HEK293 (cell line): Measurements from ENCODE around the gene DKK2.
"Not testable (repeated sequence)": the region's sequence is repeated elsewhere in the genome, so short reads cannot be mapped to it uniquely, and the experiment has no call there.

Experiments
- CTCF ChIA-PET: fragments of 350-600 bp; formaldehyde crosslinking; extraction: SDS; loops from one replicate; lab custom pipeline; 2021; ENCODE audit warnings: antibody characterized with exemption; lab: Yijun Ruan, JAX
- POLR2A ChIA-PET: fragments of 300-600 bp; formaldehyde crosslinking; extraction: SDS; loops from one replicate; lab custom pipeline; 2020; ENCODE audit warnings: antibody characterized with exemption, inconsistent platforms; lab: Yijun Ruan, JAX
- H3K27ac ChIP-seq: fragments of 200-500 bp; sonication (Bioruptor generic); 2 replicates; pipeline ENCODE4 v1.5.1; 2014; ENCODE audit warnings: low read depth, low read length, control low read depth, inconsistent platforms; ENCODE audit errors: extremely low read depth
- H3K36me3 ChIP-seq, 2 experiments: fragments of 200-500 bp in 1 of 2; sonication (Bioruptor generic) in 1 of 2; 1 replicate in 1 of 2; 2 replicates in 1 of 2; pipeline ENCODE4 v1.5.1; 2014 to 2017; ENCODE audit warnings: inconsistent platforms in 2 of 2, low read length in 2 of 2; ENCODE audit not compliant: control insufficient read depth in 2 of 2, insufficient read depth in 1 of 2
- H3K4me1 ChIP-seq: fragments of 200-500 bp; sonication (Bioruptor generic); 2 replicates; pipeline ENCODE4 v1.5.1; 2014; ENCODE audit warnings: mild to moderate bottlenecking, low read length, inconsistent platforms; ENCODE audit not compliant: control insufficient read depth, insufficient read depth
- H3K4me3 ChIP-seq: 2 replicates; pipeline ENCODE4 v1.5.1; 2011; ENCODE audit warnings: low read depth, mild to moderate bottlenecking, control low read depth, low read length, moderate library complexity
- H3K9me3 ChIP-seq: fragments of 200-500 bp; sonication (Bioruptor generic); 2 replicates; pipeline ENCODE4 v1.5.1; 2014; ENCODE audit warnings: low read depth, low read length, inconsistent platforms; ENCODE audit not compliant: control insufficient read depth, insufficient read depth
- HOXC10 ChIP-seq: sonication (generic); formaldehyde crosslinking; IDR thresholded peaks from 2 replicates; pipeline ENCODE4 v1.8.1; 2023; ENCODE audit warnings: mild to moderate bottlenecking, missing genetic modification reagents
- SETDB1 ChIP-seq: IDR thresholded peaks from one replicate; pipeline ENCODE4 v1.6.1; 2017; ENCODE audit warnings: mild to moderate bottlenecking, low read length, moderate library complexity, mixed read lengths; ENCODE audit not compliant: insufficient read length
- ZNF175 ChIP-seq: fragments of 450-650 bp; formaldehyde crosslinking; IDR thresholded peaks from 2 replicates; pipeline ENCODE4 v1.5.1; 2016; ENCODE audit warnings: missing biosample characterization, missing genetic modification characterization
- ZNF2 ChIP-seq: fragments of 450-650 bp; formaldehyde crosslinking; IDR thresholded peaks from 2 replicates; pipeline ENCODE4 v1.5.1; 2016; ENCODE audit warnings: missing biosample characterization, missing genetic modification characterization
- ZNF423 ChIP-seq: fragments of 450-650 bp; formaldehyde crosslinking; IDR thresholded peaks from 2 replicates; pipeline ENCODE4 v1.5.1; 2016; ENCODE audit warnings: missing biosample characterization, missing genetic modification characterization
- ZNF658 ChIP-seq: fragments of 450-650 bp; formaldehyde crosslinking; IDR thresholded peaks from 2 replicates; pipeline ENCODE4; 2016; ENCODE audit warnings: missing biosample characterization, missing genetic modification characterization
- ZNF776 ChIP-seq: fragments of 450-650 bp; formaldehyde crosslinking; IDR thresholded peaks from 2 replicates; pipeline ENCODE4 v1.5.0; 2017; ENCODE audit warnings: missing biosample characterization, missing genetic modification characterization, borderline replicate concordance
- ZSCAN23 ChIP-seq: fragments of 450-650 bp; formaldehyde crosslinking; IDR thresholded peaks from 2 replicates; pipeline ENCODE4 v1.5.1; 2016; ENCODE audit warnings: missing biosample characterization, missing genetic modification characterization
- TF ChIP-seq, protein P1 (sequence below): fragments of 450-650 bp; formaldehyde crosslinking; IDR thresholded peaks from 2 replicates; pipeline ENCODE4 v1.5.1; 2017; ENCODE audit warnings: missing biosample characterization, mild to moderate bottlenecking, missing genetic modification characterization, moderate library complexity
- TF ChIP-seq, protein P2 (sequence below): IDR thresholded peaks from 2 replicates; pipeline ENCODE4 v1.6.1; 2011; ENCODE audit warnings: mild to moderate bottlenecking, low read depth, low read length, borderline replicate concordance
- TF ChIP-seq, protein P3 (sequence below): fragments of 450-650 bp; formaldehyde crosslinking; IDR thresholded peaks from 2 replicates; pipeline ENCODE4 v1.5.1; 2016; ENCODE audit warnings: missing biosample characterization, missing genetic modification characterization
- TF ChIP-seq, protein P4 (sequence below): fragments of 450-650 bp; formaldehyde crosslinking; IDR thresholded peaks from 2 replicates; pipeline ENCODE4 v1.5.1; 2016; ENCODE audit warnings: missing biosample characterization, missing genetic modification characterization
- TF ChIP-seq, protein P5 (sequence below): fragments of 450-650 bp; formaldehyde crosslinking; IDR thresholded peaks from 2 replicates; pipeline ENCODE4 v1.5.1; 2016; ENCODE audit warnings: missing biosample characterization, missing genetic modification characterization, borderline replicate concordance

Gene DKK2

DNA sequence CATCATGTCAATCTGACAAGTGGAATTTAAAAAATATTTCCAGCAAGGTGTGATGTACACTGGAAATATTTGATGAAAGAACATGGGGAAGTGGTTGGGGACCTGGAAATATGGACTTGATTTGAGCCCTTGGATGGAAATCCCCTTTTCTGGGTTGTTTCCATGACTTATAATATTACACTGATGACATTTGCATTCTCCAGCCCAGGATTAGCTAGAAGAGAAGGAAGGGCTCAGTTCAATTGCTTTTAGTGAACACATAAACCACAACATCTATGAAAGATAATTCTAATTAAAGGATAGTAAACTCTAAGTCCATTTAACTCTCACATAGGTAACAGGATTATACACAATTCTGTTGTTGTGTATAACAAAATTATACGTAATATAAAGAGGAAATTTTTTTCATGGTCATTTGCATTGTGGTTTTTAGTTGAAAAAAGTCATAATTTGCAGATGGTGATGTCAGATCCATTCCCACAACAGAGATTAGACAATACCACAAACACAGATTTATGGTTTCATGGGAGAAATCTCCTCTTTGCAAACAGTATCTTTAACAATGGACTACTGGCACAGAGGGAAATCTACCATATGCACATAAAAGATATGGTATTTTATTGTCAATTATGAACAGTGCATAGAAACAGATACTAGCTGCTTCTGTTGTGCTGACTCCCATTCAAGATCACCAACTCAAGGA lies 126.5 kb downstream of the DKK2 start:
- TF ChIP-seq ZNF423 (tag by site-specific recombination) (no peak), ZSCAN23 (tag by site-specific recombination) (no peak), HOXC10 (CRISPR knock-in tag) (no peak), ZNF658 (no peak), ZNF175 (no peak), ZNF2 (tag by site-specific recombination) (no peak), ZNF776 (no peak), SETDB1 (no peak)
- TF ChIP-seq, protein P1, sequence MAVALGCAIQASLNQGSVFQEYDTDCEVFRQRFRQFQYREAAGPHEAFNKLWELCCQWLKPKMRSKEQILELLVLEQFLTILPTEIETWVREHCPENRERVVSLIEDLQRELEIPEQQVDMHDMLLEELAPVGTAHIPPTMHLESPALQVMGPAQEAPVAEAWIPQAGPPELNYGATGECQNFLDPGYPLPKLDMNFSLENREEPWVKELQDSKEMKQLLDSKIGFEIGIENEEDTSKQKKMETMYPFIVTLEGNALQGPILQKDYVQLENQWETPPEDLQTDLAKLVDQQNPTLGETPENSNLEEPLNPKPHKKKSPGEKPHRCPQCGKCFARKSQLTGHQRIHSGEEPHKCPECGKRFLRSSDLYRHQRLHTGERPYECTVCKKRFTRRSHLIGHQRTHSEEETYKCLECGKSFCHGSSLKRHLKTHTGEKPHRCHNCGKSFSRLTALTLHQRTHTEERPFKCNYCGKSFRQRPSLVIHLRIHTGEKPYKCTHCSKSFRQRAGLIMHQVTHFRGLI (tag by site-specific recombination): no peak
- TF ChIP-seq, protein P2, sequence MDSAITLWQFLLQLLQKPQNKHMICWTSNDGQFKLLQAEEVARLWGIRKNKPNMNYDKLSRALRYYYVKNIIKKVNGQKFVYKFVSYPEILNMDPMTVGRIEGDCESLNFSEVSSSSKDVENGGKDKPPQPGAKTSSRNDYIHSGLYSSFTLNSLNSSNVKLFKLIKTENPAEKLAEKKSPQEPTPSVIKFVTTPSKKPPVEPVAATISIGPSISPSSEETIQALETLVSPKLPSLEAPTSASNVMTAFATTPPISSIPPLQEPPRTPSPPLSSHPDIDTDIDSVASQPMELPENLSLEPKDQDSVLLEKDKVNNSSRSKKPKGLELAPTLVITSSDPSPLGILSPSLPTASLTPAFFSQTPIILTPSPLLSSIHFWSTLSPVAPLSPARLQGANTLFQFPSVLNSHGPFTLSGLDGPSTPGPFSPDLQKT: no peak
- TF ChIP-seq, protein P3, sequence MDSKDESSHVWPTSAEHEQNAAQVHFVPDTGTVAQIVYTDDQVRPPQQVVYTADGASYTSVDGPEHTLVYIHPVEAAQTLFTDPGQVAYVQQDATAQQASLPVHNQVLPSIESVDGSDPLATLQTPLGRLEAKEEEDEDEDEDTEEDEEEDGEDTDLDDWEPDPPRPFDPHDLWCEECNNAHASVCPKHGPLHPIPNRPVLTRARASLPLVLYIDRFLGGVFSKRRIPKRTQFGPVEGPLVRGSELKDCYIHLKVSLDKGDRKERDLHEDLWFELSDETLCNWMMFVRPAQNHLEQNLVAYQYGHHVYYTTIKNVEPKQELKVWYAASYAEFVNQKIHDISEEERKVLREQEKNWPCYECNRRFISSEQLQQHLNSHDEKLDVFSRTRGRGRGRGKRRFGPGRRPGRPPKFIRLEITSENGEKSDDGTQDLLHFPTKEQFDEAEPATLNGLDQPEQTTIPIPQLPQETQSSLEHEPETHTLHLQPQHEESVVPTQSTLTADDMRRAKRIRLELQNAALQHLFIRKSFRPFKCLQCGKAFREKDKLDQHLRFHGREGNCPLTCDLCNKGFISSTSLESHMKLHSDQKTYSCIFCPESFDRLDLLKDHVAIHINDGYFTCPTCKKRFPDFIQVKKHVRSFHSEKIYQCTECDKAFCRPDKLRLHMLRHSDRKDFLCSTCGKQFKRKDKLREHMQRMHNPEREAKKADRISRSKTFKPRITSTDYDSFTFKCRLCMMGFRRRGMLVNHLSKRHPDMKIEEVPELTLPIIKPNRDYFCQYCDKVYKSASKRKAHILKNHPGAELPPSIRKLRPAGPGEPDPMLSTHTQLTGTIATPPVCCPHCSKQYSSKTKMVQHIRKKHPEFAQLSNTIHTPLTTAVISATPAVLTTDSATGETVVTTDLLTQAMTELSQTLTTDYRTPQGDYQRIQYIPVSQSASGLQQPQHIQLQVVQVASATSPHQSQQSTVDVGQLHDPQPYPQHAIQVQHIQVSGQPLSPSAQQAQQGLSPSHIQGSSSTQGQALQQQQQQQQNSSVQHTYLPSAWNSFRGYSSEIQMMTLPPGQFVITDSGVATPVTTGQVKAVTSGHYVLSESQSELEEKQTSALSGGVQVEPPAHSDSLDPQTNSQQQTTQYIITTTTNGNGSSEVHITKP (tag by site-specific recombination): no peak
- TF ChIP-seq, protein P4, sequence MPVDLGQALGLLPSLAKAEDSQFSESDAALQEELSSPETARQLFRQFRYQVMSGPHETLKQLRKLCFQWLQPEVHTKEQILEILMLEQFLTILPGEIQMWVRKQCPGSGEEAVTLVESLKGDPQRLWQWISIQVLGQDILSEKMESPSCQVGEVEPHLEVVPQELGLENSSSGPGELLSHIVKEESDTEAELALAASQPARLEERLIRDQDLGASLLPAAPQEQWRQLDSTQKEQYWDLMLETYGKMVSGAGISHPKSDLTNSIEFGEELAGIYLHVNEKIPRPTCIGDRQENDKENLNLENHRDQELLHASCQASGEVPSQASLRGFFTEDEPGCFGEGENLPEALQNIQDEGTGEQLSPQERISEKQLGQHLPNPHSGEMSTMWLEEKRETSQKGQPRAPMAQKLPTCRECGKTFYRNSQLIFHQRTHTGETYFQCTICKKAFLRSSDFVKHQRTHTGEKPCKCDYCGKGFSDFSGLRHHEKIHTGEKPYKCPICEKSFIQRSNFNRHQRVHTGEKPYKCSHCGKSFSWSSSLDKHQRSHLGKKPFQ: no peak
- TF ChIP-seq, protein P5, sequence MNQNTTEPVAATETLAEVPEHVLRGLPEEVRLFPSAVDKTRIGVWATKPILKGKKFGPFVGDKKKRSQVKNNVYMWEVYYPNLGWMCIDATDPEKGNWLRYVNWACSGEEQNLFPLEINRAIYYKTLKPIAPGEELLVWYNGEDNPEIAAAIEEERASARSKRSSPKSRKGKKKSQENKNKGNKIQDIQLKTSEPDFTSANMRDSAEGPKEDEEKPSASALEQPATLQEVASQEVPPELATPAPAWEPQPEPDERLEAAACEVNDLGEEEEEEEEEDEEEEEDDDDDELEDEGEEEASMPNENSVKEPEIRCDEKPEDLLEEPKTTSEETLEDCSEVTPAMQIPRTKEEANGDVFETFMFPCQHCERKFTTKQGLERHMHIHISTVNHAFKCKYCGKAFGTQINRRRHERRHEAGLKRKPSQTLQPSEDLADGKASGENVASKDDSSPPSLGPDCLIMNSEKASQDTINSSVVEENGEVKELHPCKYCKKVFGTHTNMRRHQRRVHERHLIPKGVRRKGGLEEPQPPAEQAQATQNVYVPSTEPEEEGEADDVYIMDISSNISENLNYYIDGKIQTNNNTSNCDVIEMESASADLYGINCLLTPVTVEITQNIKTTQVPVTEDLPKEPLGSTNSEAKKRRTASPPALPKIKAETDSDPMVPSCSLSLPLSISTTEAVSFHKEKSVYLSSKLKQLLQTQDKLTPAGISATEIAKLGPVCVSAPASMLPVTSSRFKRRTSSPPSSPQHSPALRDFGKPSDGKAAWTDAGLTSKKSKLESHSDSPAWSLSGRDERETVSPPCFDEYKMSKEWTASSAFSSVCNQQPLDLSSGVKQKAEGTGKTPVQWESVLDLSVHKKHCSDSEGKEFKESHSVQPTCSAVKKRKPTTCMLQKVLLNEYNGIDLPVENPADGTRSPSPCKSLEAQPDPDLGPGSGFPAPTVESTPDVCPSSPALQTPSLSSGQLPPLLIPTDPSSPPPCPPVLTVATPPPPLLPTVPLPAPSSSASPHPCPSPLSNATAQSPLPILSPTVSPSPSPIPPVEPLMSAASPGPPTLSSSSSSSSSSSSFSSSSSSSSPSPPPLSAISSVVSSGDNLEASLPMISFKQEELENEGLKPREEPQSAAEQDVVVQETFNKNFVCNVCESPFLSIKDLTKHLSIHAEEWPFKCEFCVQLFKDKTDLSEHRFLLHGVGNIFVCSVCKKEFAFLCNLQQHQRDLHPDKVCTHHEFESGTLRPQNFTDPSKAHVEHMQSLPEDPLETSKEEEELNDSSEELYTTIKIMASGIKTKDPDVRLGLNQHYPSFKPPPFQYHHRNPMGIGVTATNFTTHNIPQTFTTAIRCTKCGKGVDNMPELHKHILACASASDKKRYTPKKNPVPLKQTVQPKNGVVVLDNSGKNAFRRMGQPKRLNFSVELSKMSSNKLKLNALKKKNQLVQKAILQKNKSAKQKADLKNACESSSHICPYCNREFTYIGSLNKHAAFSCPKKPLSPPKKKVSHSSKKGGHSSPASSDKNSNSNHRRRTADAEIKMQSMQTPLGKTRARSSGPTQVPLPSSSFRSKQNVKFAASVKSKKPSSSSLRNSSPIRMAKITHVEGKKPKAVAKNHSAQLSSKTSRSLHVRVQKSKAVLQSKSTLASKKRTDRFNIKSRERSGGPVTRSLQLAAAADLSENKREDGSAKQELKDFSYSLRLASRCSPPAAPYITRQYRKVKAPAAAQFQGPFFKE (tag by site-specific recombination): no peak
- Histone ChIP-seq H3K4me1 (no peaks in the 10 kb centered on the region), H3K36me3 (no peaks in the 10 kb centered on the region), H3K9me3 (no peaks in the 10 kb centered on the region), H3K4me3 (no peak overlapping the region), H3K27ac (no peak overlapping the region)
- ChIA-PET CTCF (interaction anchor here (1.0 to 2.9 kb wide), 2 partner anchors 11 to 12 kb away, joined by 3 to 12 read pairs; no protein-coding TSS in a partner anchor), POLR2A (no interaction called here)

DNA sequence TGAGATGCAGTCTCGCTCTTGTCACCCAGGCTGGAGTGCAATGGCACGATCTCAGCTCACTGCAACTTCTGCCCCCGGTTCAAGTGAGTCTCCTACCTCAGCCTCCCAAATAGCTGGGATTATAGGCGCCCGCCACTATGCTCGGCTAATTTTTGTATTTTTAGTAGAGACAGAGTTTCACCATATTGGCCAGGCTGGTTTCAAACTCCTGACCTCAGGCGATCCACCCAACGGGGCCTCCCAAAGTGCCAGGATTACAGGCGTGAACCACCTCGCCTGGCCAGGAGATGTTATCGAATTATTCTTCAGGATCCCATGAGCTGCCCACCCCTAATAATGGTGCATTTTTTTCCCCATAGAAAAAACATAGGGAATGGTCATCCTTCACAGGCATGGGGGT lies 128.1 kb downstream of the DKK2 start:
- H3K27ac ChIP-seq, H3K4me1 ChIP-seq, POLR2A ChIA-PET, H3K9me3 ChIP-seq, H3K4me3 ChIP-seq, H3K36me3 ChIP-seq: not testable (repeated sequence)
- CTCF ChIA-PET: interaction anchor here (2.9 kb wide), 1 partner anchor 9 kb away, joined by 12 read pairs; no protein-coding TSS in a partner anchor
